Posterior vena cava (tissue), 2 donors: Measurements from ENCODE around the gene MT1M. TPM values are rescaled to one million over a fixed set of nuclear protein-coding genes. Genes with fewer than 3 reads are reported as not detected.

Experiments
- DNase-seq: peaks from one replicate; pipeline ENCODE4 v3.0.0-alpha.2; 2020; ENCODE audit warnings: low spot score
- intact Hi-C, 2 donors: fragments of 100-400 bp; cut with DNase I; formaldehyde crosslinking; loops; one replicate each; pipeline versions ENCODE4 v1.14.1 to v1.14.2; 2022 to 2023
- total RNA-seq, 2 donors: library from RNA; stranded (reverse); fragmentation: NEBNext Ultra II Directional; extraction: Animal tissue kit (Norgen Biotek cat#: 25700); gene quantifications; one replicate each; pipeline ENCODE4 v1.2.1, GENCODE V29; 2021
- donor health status: DM: yes; HTN: yes; CAD: no.
- donor health status: DM: yes; HTN: yes; CAD: no.

MT1M gene
- total RNA-seq, 2 donors from 2014 or later: 82.2 to 146 TPM

GRCh38 chr16:56625140-56625942, 7.1 kb upstream of the MT1M start, which contains the start of gene MT1E:
TSS of gene MT1E (plus strand) at chr16:56625781. CDS start at chr16:56625852, 71 bp downstream.
- intact Hi-C loops: no loop called here
- DNase-seq: peak; percentile 94

GRCh38 chr16:56625943-56626654, 6.4 kb upstream of the MT1M start:
- intact Hi-C loops: no loop called here
- DNase-seq: peak; percentile 94

GRCh38 chr16:56626685-56627084, 5.8 kb upstream of the MT1M start:
- DNase-seq: no peak
- intact Hi-C loops: no loop called here

DNA sequence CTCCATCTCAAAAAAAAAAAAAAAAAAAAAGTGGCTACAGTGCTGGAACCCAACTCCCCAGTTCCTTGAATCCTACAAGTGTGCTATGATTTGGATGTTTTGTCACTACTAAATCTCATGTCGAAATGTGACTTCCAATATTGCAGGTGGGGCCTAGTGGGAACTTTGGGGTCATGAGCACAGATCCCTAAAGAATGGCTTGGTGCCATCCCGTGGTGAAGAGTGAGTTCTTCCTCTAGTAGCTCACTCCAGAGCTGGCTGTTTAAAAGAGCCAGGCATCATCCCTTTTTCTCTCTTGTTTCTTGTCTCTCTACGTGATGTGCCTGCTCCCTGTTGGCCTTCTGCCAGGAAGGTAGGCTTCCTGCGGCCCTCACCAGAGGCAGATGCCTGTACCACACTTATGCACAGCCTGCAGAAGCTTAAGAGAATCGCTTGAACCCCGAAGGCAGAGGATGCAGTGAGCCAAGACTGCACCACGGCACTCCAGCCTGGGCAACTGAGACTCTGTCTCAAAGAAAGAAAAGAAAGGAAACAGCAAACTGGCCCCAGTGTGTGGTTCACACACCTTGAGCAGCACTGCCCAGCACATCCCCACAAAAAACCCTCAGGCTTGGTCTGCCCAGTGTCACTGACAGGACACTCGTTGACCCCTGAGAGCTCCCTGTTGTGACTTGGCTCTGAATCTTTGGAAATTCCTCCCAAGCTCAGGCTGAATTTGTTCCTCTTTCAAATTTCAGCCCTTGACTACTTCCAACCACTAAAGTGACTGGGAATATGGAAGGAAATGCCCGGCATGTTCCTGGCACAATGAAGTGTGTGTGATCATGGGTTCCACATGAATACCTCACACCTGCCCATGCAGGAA, 3.7 kb upstream of the MT1M start:
- DNase-seq: peak; percentile 38
- intact Hi-C loops: no loop called here

DNA sequence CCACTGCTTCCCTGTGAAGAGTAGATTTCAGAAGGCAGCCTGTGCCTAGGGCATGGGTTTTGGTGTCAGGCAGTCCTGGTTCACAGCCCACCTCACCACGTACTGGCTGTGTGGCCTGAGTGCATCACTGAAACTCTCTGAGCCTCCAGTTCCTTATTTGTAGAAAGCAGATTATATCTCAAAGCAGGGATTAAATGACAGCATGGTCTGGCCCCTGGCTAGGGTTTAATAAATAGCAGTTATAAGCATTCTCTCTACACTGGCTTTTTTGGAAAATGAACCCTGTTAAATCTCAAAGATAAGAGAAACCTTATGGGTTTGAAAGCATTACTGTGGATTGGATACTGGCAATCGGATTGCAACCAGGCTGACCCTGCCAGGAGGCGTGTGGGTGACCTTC, 2.9 kb upstream of the MT1M start:
- DNase-seq: no peak
- intact Hi-C loops: no loop called here

DNA sequence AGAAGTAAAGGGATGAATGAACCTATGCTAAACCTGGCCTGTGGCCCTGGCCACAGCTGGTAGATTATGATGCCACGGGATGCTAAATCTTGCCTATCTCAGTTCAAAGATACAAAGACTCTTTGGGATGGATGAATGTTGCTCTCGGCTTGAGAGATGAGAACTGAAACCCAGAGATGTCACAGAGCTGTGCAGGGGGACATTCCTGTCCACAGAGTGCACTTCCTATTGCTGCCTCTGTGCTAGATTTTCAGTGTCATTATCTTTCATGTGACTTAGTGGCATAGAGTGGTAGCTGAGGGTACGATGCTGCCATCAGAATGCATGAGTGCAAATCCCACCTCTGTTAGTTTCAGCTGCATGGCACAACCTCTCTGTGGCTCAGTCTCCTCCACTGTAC, 2.3 kb upstream of the MT1M start:
- intact Hi-C loops: no loop called here
- DNase-seq: no peak

- intact Hi-C loops: no loop called here
- no peak for DNase-seq
Measured at GRCh38 chr16:56631197-56631596, 1.3 kb upstream of the MT1M start.

GRCh38 chr16:56631832-56632155, 665 bp upstream of the MT1M start:
- no peak for DNase-seq
- intact Hi-C loops: no loop called here

- intact Hi-C loops: no loop called here
- peak; percentile 76 for DNase-seq
Measured at GRCh38 chr16:56632848-56633365, 448 bp downstream of the MT1M start.

DNA sequence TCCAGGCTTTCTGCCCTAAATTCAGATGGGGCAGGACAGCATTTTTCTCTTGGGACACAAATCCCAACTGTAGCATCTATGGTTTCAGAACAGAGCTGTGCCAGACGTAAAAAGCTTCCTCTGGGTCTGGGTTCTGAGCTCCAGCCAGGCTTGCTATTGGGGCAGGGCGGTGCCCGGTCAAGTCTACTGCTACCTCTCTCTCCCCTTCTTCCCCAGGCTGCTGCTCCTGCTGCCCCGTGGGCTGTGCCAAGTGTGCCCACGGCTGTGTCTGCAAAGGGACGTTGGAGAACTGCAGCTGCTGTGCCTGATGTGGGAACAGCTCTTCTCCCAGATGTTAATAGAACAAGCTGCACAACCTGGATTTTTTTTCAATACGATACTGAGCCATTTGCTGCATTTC, 1.1 kb downstream of the MT1M start:
- intact Hi-C loops: no loop called here
- peak; percentile 63 for DNase-seq

DNA sequence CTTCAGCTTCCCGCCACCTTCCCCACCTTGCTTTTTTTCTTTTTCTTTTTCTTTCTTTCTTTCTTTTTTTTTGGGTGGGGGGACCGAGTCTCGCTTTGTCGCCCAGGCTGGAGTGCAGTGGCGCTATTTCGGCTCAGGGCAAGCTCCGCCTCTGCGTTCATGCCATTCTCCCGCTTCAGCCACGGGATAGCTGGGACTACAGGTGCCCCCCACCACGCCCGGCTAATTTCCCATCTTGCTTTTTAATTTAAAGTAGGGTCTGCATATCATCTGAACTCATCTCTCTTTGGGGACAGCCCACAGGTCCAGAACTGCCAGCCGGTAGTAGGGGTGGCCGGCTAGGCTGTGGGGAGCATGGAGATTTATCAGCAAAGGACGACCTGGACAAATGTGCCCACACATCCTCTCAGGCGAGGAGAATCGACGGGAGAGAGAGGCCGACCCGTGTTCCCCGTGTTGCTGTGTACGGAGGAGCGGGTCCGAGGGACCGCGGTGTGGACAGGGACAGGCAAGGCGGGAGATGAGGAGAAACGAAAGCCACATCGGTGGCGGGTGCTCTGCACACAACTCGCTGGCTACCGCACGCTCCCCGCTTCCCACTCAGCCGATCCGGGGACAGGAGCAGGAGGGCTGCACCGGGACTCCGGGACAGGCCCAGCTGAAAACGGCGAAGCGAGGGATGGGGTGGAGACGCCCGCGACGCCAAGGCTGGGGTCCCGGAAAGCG, 2.4 kb downstream of the MT1M start:
- intact Hi-C loops: no loop called here
- DNase-seq: no peak

- intact Hi-C loops: no loop called here
- no peak for DNase-seq
Measured at GRCh38 chr16:56635441-56635967, 3.0 kb downstream of the MT1M start.

GRCh38 chr16:56636616-56637413, 4.4 kb downstream of the MT1M start:
- no peak for DNase-seq
- intact Hi-C loops: no loop called here

GRCh38 chr16:56637814-56638750, 5.6 kb downstream of the MT1M start, which contains the start of gene MT1A:
TSS of gene MT1A (plus strand) at chr16:56638666. CDS start at chr16:56638739, 73 bp downstream.
- intact Hi-C loops: no loop called here
- peak; percentile 96 for DNase-seq

GRCh38 chr16:56639045-56639444, 6.6 kb downstream of the MT1M start:
- no peak for DNase-seq
- intact Hi-C loops: no loop called here

GRCh38 chr16:56640076-56640475, 7.6 kb downstream of the MT1M start:
- intact Hi-C loops: no loop called here
- DNase-seq: no peak

DNA sequence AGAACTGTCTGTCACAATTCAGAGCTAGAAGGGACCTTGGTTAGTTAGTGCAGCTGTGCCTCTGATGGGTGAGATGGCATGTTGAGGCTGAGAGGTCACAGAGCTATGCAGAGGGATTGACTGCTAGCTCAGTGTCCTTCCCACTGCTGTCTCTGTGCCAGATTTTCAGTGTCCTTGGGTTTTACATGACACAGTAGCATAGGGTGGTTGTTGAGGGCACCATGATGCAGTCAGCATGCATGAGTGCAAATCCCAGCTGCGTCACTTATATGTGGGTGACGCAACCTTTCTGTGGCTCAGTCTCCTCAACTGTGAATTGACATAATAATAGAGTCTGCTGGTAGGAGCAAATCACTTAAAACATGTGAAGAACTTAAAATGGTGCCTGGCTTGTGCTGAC, 8.7 kb downstream of the MT1M start:
- no peak for DNase-seq
- intact Hi-C loops: no loop called here
